ENCODE data around the gene KIF5A. TPM values are rescaled to one million over a fixed set of nuclear protein-coding genes. Genes with fewer than 3 reads are reported as not detected.

KIF5A gene
- total and polyA plus RNA-seq, 5 donors: 0.09 to 0.31 (median 0.20) TPM

DNA sequence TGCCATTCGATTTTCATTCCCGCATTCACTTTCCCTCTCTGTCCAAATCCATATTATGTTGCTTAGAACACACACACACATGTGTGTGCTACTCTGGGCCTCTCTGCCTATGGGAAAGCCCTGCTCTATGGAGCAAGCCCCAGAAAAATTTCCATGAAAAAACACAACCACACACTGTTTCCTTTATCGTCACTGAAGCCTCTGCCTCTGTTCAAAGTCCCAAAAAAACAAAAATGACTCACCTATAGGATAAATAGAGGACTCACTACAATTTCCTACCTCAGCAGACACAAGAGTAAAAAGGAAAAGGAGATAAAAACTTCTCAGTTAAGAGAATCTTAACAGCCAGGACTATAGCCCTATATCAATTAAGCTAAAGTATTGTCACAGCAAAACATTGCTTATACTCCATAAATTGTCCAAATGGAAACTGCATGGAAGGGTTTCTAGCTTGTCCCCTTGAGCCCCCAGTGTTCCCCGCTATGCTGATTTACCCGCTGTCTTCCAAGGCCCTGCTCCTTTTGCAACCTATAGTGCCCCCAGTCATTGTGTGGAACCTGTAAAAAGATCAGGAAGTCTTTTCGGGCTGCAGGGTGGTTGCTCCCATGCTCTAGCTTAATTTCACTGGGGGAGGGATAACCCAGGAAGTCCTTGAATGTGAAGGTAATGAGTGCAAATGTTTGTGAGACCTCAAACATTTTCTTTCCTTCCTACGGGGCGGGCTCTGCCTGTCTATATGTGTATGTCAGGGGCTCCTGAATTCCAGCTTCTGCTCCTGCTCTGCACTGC lies 30.0 kb downstream of the KIF5A start:
- intact Hi-C loops (cut with DNase I): loop anchor here in 2 of 4 donors (5.0 kb wide), 1 partner anchor 42 kb away; no protein-coding TSS in a partner anchor
- no peak overlapping the region for H3K27ac ChIP-seq (ENCODE audit: low read length)
- H3K4me3 ChIP-seq (ENCODE audit: low read length): no peak overlapping the region
- 90% methylated on average over 8 of the region's 8 CpGs for WGBS
- ATAC-seq: no peak
- no peak for DNase-seq
- H3K9me3 ChIP-seq (ENCODE audit: control insufficient read depth, low read length): no peaks in the 10 kb centered on the region
- H3K4me1 ChIP-seq (ENCODE audit: control insufficient read depth, insufficient read depth, low read length): no peaks in the 10 kb centered on the region
- no peaks in the 10 kb centered on the region for H3K27me3 ChIP-seq (ENCODE audit: control insufficient read depth, insufficient read depth)

DNA sequence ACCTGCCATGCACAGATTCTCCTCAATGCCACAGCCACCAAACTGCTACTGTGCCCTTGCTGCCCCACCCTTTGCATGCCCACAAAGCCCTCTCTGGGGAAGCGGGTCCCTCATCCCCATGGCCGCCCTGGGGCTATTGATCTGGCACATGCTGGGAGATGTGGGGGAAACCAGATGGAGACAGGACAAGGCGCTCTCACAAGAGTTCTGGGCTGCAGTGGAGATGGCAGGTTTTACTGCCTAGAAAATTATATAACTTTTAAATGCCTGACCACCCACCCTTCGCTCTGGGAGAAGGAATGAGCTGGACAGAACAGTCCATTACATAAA lies 30.6 kb downstream of the KIF5A start:
- ATAC-seq: no peak
- no peak overlapping the region for H3K27ac ChIP-seq (ENCODE audit: low read length)
- no peak for DNase-seq
- no peaks in the 10 kb centered on the region for H3K27me3 ChIP-seq (ENCODE audit: control insufficient read depth, insufficient read depth)
- H3K9me3 ChIP-seq (ENCODE audit: control insufficient read depth, low read length): no peaks in the 10 kb centered on the region
- H3K4me3 ChIP-seq (ENCODE audit: low read length): no peak overlapping the region
- no peaks in the 10 kb centered on the region for H3K4me1 ChIP-seq (ENCODE audit: control insufficient read depth, insufficient read depth, low read length)
- intact Hi-C loops (cut with DNase I): loop anchor here in 2 of 4 donors (5.0 kb wide), 1 partner anchor 42 kb away; no protein-coding TSS in a partner anchor
- 85% methylated on average over 4 of the region's 4 CpGs for WGBS

DNA sequence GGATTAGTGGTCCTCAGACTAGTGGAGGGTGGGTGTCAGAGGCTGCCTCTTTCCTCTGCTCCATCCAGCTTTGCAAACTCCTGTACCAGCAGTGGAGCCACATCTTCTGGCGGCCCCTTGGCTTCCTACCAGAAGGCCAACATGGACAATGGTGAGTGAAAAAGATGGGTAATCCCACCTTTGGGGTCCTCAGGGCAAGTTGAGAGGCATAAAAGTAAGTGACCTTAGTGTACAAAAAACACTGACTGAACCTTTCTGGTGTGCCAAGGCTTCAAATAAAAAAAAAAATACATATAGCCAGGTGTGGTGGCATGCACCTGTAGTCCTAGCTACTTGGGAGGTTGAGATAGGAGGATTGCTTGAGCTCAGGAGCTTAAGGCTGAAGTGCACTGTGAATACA lies 32.0 kb downstream of the KIF5A start:
- no peaks in the 10 kb centered on the region for H3K27me3 ChIP-seq (ENCODE audit: control insufficient read depth, insufficient read depth)
- 87% methylated on average over 1 of the region's 1 CpG for WGBS
- H3K4me3 ChIP-seq (ENCODE audit: low read length): no peak overlapping the region
- no peaks in the 10 kb centered on the region for H3K4me1 ChIP-seq (ENCODE audit: control insufficient read depth, insufficient read depth, low read length)
- intact Hi-C loops (cut with DNase I): loop anchor here in 2 of 4 donors (5.0 kb wide), 1 partner anchor 40 kb away; no protein-coding TSS in a partner anchor
- ATAC-seq: no peak
- no peaks in the 10 kb centered on the region for H3K9me3 ChIP-seq (ENCODE audit: control insufficient read depth, low read length)
- DNase-seq: no peak
- no peak overlapping the region for H3K27ac ChIP-seq (ENCODE audit: low read length)

DNA sequence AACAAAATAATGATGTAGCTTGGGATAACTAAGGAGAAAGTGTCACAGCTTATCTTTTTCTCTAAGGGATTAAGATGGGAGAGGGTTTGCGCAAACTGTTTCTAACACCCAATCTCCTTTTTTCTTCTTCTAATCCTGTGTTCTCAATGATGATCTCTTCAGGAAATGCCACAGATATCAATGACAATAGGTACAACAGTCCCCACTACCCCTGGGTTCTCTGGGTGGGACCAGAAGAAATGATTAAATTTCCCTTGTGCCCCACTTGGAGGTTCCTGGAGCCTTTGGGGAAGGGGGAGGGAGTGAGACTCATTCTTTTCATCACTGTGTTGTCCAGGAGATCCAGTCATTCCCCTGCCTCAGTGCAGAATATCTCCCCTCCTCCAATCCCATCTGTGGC lies 32.6 kb downstream of the KIF5A start:
- H3K4me1 ChIP-seq (ENCODE audit: control insufficient read depth, insufficient read depth, low read length): no peaks in the 10 kb centered on the region
- no peak for ATAC-seq
- WGBS: 92% methylated on average over 1 of the region's 1 CpG
- DNase-seq: no peak
- no peak overlapping the region for H3K27ac ChIP-seq (ENCODE audit: low read length)
- no peaks in the 10 kb centered on the region for H3K27me3 ChIP-seq (ENCODE audit: control insufficient read depth, insufficient read depth)
- intact Hi-C loops (cut with DNase I): loop anchor here in 2 of 4 donors (5.0 kb wide), 1 partner anchor 40 kb away; no protein-coding TSS in a partner anchor
- H3K4me3 ChIP-seq (ENCODE audit: low read length): no peak overlapping the region
- H3K9me3 ChIP-seq (ENCODE audit: control insufficient read depth, low read length): no peaks in the 10 kb centered on the region

DNA sequence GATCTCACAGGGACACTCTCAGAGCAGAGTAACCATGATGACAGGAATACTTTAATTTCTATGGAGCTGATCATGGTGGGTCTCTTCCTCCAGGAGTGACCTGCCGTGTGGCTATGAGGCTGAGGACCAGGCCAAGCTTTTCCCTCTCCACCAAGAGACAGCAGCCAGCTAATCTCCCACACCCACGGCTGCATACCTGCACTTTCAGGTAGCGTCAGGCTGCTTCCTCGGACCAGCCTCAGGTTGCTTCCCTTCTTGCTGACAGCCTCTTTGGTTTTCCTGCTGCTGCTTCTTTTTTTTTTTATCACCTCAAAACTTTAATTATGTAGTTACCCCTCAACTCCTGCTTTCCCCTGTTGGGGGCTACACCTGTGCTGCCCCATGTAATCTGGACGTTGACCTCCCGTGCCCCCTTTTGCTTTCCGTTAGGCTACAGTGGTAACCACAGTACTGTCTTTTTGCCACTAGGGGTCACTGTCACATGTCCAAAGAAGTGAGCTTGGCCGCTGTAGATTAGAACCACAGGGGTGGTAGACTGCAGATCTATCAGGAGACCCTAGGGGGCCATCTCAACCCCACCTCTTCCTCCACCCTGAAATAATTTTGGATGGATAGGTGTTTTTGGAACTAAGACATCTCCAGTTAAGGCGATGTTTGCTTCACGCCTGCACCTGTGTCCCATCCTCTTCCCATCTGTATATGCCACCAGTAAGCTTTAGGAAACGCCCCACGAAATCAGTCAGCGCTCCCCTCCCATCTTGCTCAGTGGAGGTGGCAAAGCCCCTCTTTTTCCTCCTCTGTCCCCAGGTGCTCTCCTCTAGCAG lies 33.4 kb downstream of the KIF5A start:
- 44% methylated on average over 13 of the region's 13 CpGs for WGBS
- Histone ChIP-seq H3K27me3 (ENCODE audit: control insufficient read depth, insufficient read depth) (no peaks in the 10 kb centered on the region), H3K27ac (ENCODE audit: low read length) (no peak overlapping the region), H3K4me1 (ENCODE audit: control insufficient read depth, insufficient read depth, low read length) (no peaks in the 10 kb centered on the region), H3K9me3 (ENCODE audit: control insufficient read depth, low read length) (no peaks in the 10 kb centered on the region), H3K4me3 (ENCODE audit: low read length) (no peak overlapping the region)
- ATAC-seq (peak; percentile 93 to 94), DNase-seq (peak in 2 of 3 donors; percentile 41 to 46)
- intact Hi-C loops (cut with DNase I): loop anchor here in 3 of 4 donors (1.0 to 5.0 kb wide), 2 partner anchors 39 kb away; no protein-coding TSS in a partner anchor

DNA sequence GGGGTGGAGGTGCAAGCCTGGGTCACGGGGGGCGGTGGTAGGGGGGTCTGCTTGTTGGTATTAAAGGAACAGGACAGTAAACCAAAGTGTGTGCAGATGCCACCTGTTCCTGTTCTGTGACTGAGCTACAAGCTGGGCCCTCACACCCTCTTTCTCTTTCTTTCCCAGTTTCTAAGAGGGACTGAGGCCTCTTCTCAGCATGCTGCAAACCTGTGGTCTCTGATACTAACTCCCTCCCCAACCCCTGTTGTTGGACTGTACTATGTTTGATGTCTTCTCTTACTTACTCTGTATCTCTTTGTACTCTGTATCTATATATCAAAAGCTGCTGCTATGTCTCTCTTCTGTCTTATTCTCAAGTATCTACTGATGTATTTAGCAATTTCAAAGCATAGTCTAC lies 34.2 kb downstream of the KIF5A start:
- no peak overlapping the region for H3K4me3 ChIP-seq (ENCODE audit: low read length)
- H3K9me3 ChIP-seq (ENCODE audit: control insufficient read depth, low read length): no peaks in the 10 kb centered on the region
- no peak overlapping the region for H3K27ac ChIP-seq (ENCODE audit: low read length)
- no peaks in the 10 kb centered on the region for H3K27me3 ChIP-seq (ENCODE audit: control insufficient read depth, insufficient read depth)
- intact Hi-C loops (cut with DNase I): loop anchor here in 3 of 4 donors (2.0 to 5.0 kb wide), 2 partner anchors 37 to 38 kb away; no protein-coding TSS in a partner anchor
- DNase-seq (no peak), ATAC-seq (no peak)
- H3K4me1 ChIP-seq (ENCODE audit: control insufficient read depth, insufficient read depth, low read length): no peaks in the 10 kb centered on the region
- WGBS: 97% methylated on average over 2 of the region's 2 CpGs

DNA sequence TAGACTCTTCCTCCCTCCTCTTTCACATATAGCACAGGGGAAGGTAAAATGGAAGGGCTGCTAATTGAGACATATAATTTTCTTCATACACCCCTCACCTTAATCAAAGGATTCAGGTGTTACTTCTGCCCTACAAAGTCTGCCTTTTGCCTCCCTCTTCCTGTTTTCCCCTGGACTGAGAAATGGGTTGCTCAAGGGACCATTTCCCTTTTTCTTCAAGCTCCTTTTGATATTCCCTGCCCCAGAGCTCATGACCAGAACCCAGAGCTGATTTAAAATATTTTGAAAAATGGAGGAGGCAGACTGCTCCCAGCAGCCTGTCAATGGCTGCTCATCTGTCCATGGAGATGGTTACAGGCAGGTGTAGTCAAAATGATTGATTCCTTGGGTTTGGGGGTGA lies 34.8 kb downstream of the KIF5A start:
- H3K9me3 ChIP-seq (ENCODE audit: control insufficient read depth, low read length): no peaks in the 10 kb centered on the region
- H3K4me1 ChIP-seq (ENCODE audit: control insufficient read depth, insufficient read depth, low read length): no peaks in the 10 kb centered on the region
- H3K4me3 ChIP-seq (ENCODE audit: low read length): no peak overlapping the region
- intact Hi-C loops (cut with DNase I): loop anchor here in 3 of 4 donors (2.0 to 5.0 kb wide), 2 partner anchors 36 to 38 kb away; no protein-coding TSS in a partner anchor
- no peak overlapping the region for H3K27ac ChIP-seq (ENCODE audit: low read length)
- ATAC-seq (no peak), DNase-seq (no peak)
- H3K27me3 ChIP-seq (ENCODE audit: control insufficient read depth, insufficient read depth): no peaks in the 10 kb centered on the region

DNA sequence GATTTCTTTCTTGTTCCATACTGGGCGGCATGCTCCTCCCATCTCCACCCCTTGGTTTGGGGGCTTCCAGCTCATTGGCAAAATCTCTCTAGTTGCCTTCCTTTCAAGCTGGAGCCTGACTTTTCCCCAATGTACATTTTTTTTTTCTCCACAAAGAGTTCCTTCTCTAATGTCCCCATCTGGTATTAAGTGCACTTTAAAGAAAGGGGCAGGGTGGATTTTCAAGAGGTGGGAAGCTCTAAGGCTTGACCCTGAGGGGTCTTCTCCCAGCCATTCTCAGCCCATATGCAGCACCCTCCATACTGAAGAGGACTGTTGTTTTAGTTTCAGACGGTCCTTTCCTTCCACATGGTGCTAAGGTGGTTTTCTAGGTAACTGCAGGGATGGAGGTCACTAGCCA lies 35.3 kb downstream of the KIF5A start:
- H3K27ac ChIP-seq (ENCODE audit: low read length): no peak overlapping the region
- no peaks in the 10 kb centered on the region for H3K4me1 ChIP-seq (ENCODE audit: control insufficient read depth, insufficient read depth, low read length)
- no peaks in the 10 kb centered on the region for H3K27me3 ChIP-seq (ENCODE audit: control insufficient read depth, insufficient read depth)
- 83% methylated on average over 2 of the region's 2 CpGs for WGBS
- H3K9me3 ChIP-seq (ENCODE audit: control insufficient read depth, low read length): no peaks in the 10 kb centered on the region
- no peak overlapping the region for H3K4me3 ChIP-seq (ENCODE audit: low read length)
- intact Hi-C loops (cut with DNase I): loop anchor here in 1 of 4 donors (2.0 kb wide), 1 partner anchor 36 kb away; no protein-coding TSS in a partner anchor
- no peak for ATAC-seq
- no peak for DNase-seq

DNA sequence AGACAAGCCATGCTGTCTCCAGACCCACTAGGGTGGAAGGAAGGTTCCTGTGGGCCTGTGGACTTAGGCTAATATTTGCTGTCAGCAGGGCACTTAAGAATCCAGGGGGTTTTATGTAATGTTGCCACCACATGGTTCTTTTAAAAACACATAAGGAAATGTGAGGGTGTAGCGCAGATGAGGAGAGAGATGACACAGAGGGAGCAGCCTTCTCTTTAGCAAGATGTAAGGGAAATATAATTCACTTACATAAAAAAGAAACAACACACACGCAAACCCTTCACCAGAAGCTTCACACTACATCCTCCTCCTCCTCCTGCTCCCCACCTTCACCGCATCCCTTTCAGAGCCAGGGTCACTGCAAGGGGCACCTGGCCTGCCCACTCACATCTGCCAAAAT lies 36.3 kb downstream of the KIF5A start:
- DNase-seq (no peak), ATAC-seq (no peak)
- intact Hi-C loops (cut with DNase I): no loop called here
- peaks cover 3% of the 10 kb centered on the region for H3K4me1 ChIP-seq (ENCODE audit: control insufficient read depth, insufficient read depth, low read length)
- WGBS: 87% methylated on average over 3 of the region's 3 CpGs
- no peak overlapping the region for H3K4me3 ChIP-seq (ENCODE audit: low read length)
- H3K27me3 ChIP-seq (ENCODE audit: control insufficient read depth, insufficient read depth): no peaks in the 10 kb centered on the region
- no peak overlapping the region for H3K27ac ChIP-seq (ENCODE audit: low read length)
- H3K9me3 ChIP-seq (ENCODE audit: control insufficient read depth, low read length): no peaks in the 10 kb centered on the region

DNA sequence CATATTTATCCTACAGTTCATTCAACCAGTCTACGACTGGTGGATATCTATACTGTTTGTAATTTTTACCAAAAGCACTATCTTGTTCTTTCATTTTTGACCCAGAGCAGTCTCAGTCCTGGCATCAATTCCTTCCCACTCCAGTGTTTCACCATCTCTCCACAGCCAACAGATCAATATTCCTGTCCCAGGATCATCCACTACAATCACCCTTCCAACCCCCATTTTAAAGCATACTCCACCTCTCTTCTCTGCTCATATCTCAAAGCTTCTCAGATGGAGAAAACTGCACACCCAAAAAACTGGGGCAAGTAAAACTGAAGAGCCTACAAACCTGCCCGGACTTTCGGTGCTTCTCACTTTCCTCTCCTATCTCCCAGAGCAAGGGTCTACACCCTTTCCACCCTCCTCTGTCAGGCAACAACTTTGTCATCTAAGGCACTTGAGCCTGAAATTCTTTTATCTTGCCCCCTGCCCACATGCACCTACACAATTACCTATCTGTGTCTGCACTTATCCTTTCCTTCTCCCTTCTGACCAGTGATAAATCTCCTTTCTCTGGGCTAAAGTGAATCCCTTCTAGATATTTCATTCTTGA lies 37.1 kb downstream of the KIF5A start:
- Histone ChIP-seq H3K9me3 (ENCODE audit: control insufficient read depth, low read length) (no peaks in the 10 kb centered on the region), H3K4me1 (ENCODE audit: control insufficient read depth, insufficient read depth, low read length) (peaks cover 4% of the 10 kb centered on the region), H3K27me3 (ENCODE audit: control insufficient read depth, insufficient read depth) (no peaks in the 10 kb centered on the region), H3K4me3 (ENCODE audit: low read length) (no peak overlapping the region), H3K27ac (ENCODE audit: low read length) (no peak overlapping the region)
- DNase-seq: no peak
- intact Hi-C loops (cut with DNase I): no loop called here
- no peak for ATAC-seq
- WGBS: 81% methylated on average over 3 of the region's 3 CpGs
